ENCODE results near the gene NCOA1. TPM values are rescaled to one million over a fixed set of nuclear protein-coding genes. Genes with fewer than 3 reads are reported as not detected.

NCOA1 gene
- total RNA-seq, 2 experiments from 2014 or later: 6.1 to 12.1 TPM

DNA sequence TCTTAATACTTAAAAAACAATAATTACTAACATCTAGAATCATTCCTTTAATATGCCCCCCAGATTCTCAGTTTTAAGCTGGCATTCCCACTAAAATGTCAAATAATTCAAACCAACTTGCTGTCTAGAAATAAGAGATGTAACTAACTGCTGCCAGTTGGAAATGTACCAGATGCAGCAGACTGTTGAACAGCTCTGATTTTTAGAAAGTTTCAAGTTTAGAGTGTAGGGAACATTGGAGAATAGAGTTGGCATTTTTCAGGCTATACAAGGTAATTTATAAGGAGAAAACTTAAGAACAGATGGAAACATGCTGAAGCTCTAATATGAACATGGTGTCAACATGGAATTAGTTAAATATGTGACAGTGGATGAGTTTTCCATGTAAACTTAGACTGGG, 200.8 kb downstream of the NCOA1 start:
- H3K4me3 ChIP-seq (ENCODE audit: low read depth, low read length, poor library complexity, severe bottlenecking): no peak overlapping the region
- no peak overlapping the region for H2AFZ ChIP-seq (ENCODE audit: low read length)
- H3K27ac ChIP-seq (ENCODE audit: low read depth, low read length, poor library complexity, severe bottlenecking): no peak overlapping the region
- no peaks in the 10 kb centered on the region for H3K79me2 ChIP-seq (ENCODE audit: insufficient read depth, low read depth, low read length)
- no peak for TF ChIP-seq EZH2phosphoT487 (IDR thresholded peaks at IDR 0.05; ENCODE audit: borderline replicate concordance, low read depth, low read length)
- TF ChIP-seq, protein P1, sequence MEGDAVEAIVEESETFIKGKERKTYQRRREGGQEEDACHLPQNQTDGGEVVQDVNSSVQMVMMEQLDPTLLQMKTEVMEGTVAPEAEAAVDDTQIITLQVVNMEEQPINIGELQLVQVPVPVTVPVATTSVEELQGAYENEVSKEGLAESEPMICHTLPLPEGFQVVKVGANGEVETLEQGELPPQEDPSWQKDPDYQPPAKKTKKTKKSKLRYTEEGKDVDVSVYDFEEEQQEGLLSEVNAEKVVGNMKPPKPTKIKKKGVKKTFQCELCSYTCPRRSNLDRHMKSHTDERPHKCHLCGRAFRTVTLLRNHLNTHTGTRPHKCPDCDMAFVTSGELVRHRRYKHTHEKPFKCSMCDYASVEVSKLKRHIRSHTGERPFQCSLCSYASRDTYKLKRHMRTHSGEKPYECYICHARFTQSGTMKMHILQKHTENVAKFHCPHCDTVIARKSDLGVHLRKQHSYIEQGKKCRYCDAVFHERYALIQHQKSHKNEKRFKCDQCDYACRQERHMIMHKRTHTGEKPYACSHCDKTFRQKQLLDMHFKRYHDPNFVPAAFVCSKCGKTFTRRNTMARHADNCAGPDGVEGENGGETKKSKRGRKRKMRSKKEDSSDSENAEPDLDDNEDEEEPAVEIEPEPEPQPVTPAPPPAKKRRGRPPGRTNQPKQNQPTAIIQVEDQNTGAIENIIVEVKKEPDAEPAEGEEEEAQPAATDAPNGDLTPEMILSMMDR (conservative IDR thresholded peaks at IDR 0.05; ENCODE audit: low read length): no peak
- no peaks in the 10 kb centered on the region for H3K4me1 ChIP-seq (ENCODE audit: insufficient read depth, low read length, poor library complexity, severe bottlenecking)
- BruUV-seq (replicated peaks): no TSS peak
- ChIA-PET POLR2A (interaction anchor here (1.3 kb wide), 1 partner anchor 13 kb away, joined by 3 read pairs; no protein-coding TSS in a partner anchor), CTCF (ENCODE audit: unreplicated experiment) (no interaction called here)
- H3K9me2 ChIP-seq (ENCODE audit: insufficient read depth, low read length): no peaks in the 10 kb centered on the region
- DNase-seq (ENCODE audit: low spot score): no peak
- H3K9me3 ChIP-seq (ENCODE audit: low read length): no peaks in the 10 kb centered on the region
- H3K4me2 ChIP-seq (ENCODE audit: low read length): no peak overlapping the region
- H4K20me1 ChIP-seq (ENCODE audit: insufficient read depth, low read length): no peaks in the 10 kb centered on the region
- intact Hi-C loops (cut with micrococcal nuclease; ENCODE audit: unreplicated experiment): no loop called here
- H3K36me3 ChIP-seq (ENCODE audit: insufficient read depth, low read length): no peaks in the 10 kb centered on the region

DNA sequence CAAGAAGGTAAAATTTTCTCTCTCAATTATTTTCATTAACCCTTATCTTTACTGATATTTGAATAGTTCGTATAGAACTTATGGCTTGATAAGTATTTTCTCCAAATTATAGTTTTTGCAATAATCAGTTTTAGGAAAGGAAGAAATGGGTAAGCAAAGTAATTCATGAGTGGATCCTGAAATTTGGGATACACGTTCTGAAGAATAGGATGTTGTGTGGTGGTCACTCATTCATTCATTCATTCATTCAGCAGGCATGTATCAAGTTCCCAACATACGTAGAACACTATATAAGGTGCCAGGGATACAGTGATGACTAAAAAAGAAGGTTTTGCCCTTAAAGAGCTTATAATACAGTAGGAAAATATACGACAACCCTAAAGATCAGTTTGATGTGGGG, 206.7 kb downstream of the NCOA1 start:
- Histone ChIP-seq H3K79me2 (ENCODE audit: insufficient read depth, low read depth, low read length) (no peaks in the 10 kb centered on the region), H3K36me3 (ENCODE audit: insufficient read depth, low read length) (no peaks in the 10 kb centered on the region), H2AFZ (ENCODE audit: low read length) (no peak overlapping the region), H3K4me3 (ENCODE audit: low read depth, low read length, poor library complexity, severe bottlenecking) (no peak overlapping the region), H3K4me2 (ENCODE audit: low read length) (no peak overlapping the region), H3K9me3 (ENCODE audit: low read length) (no peaks in the 10 kb centered on the region), H4K20me1 (ENCODE audit: insufficient read depth, low read length) (no peaks in the 10 kb centered on the region), H3K27ac (ENCODE audit: low read depth, low read length, poor library complexity, severe bottlenecking) (no peak overlapping the region), H3K9me2 (ENCODE audit: insufficient read depth, low read length) (no peaks in the 10 kb centered on the region), H3K4me1 (ENCODE audit: insufficient read depth, low read length, poor library complexity, severe bottlenecking) (no peaks in the 10 kb centered on the region)
- POLR2A ChIA-PET: no interaction called here
- no peak for DNase-seq (ENCODE audit: low spot score)
- intact Hi-C loops (cut with micrococcal nuclease; ENCODE audit: unreplicated experiment): no loop called here
- TF ChIP-seq EZH2phosphoT487 (IDR thresholded peaks at IDR 0.05; ENCODE audit: borderline replicate concordance, low read depth, low read length): no peak
- TF ChIP-seq, protein P1 (conservative IDR thresholded peaks at IDR 0.05; ENCODE audit: low read length): no peak
- CTCF ChIA-PET (ENCODE audit: unreplicated experiment): no interaction called here
- BruUV-seq (replicated peaks): no TSS peak

DNA sequence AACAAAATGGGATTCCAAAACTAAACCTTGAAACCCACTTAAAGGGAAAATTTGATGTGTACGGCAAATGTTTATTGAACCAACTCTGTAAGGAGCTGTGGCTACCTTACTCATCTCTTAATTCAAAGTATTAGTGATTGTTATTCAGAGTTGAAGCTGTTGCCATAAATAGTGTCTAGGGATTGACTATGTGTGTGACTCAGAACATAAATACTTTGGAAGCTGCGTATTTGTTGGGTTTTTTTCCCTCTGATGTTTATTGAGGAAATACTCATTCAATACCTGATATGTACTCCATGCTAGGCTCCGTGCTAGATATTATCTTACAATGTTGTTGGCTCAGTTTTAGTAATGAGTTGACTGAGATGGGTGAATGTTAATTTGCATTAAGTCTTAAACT, 211.7 kb downstream of the NCOA1 start:
- no peak for DNase-seq (ENCODE audit: low spot score)
- H3K4me2 ChIP-seq (ENCODE audit: low read length): no peak overlapping the region
- POLR2A ChIA-PET: interaction anchor here (0.6 kb wide), 1 partner anchor 1360 kb away, joined by 4 read pairs; no protein-coding TSS in a partner anchor
- BruUV-seq (replicated peaks): no TSS peak
- no peak overlapping the region for H3K4me3 ChIP-seq (ENCODE audit: low read depth, low read length, poor library complexity, severe bottlenecking)
- intact Hi-C loops (cut with micrococcal nuclease; ENCODE audit: unreplicated experiment): no loop called here
- H3K4me1 ChIP-seq (ENCODE audit: insufficient read depth, low read length, poor library complexity, severe bottlenecking): no peaks in the 10 kb centered on the region
- TF ChIP-seq, protein P1 (conservative IDR thresholded peaks at IDR 0.05; ENCODE audit: low read length): no peak
- no peak for TF ChIP-seq EZH2phosphoT487 (IDR thresholded peaks at IDR 0.05; ENCODE audit: borderline replicate concordance, low read depth, low read length)
- CTCF ChIA-PET (ENCODE audit: unreplicated experiment): no interaction called here
- no peaks in the 10 kb centered on the region for H3K9me2 ChIP-seq (ENCODE audit: insufficient read depth, low read length)
- no peak overlapping the region for H3K27ac ChIP-seq (ENCODE audit: low read depth, low read length, poor library complexity, severe bottlenecking)
- no peak overlapping the region for H2AFZ ChIP-seq (ENCODE audit: low read length)
- no peaks in the 10 kb centered on the region for H3K9me3 ChIP-seq (ENCODE audit: low read length)
- no peaks in the 10 kb centered on the region for H4K20me1 ChIP-seq (ENCODE audit: insufficient read depth, low read length)
- H3K36me3 ChIP-seq (ENCODE audit: insufficient read depth, low read length): no peaks in the 10 kb centered on the region
- H3K79me2 ChIP-seq (ENCODE audit: insufficient read depth, low read depth, low read length): no peaks in the 10 kb centered on the region

Data from OCI-LY7 (cell line).